Smooth muscle cell (in vitro differentiated cells): ENCODE data around the gene NPB. TPM values are rescaled to one million over a fixed set of nuclear protein-coding genes. Genes with fewer than 3 reads are reported as not detected.

Experiments used
- DNase-seq: peaks from one replicate; lab custom pipeline; 2025; ENCODE audit not compliant: unreplicated experiment; lab: John Stamatoyannopoulos, UW
- H2AFZ ChIP-seq: fragments of 200-600 bp; sonication (generic); 2 replicates; pipeline ENCODE4 v1.6.0; 2016; ENCODE audit warnings: antibody characterized with exemption, low read depth, mild to moderate bottlenecking
- H3F3A ChIP-seq: fragments of 200-600 bp; sonication (generic); 2 replicates; pipeline ENCODE4 v1.6.0; 2017; ENCODE audit warnings: antibody characterized with exemption, low read depth
- H3K27ac ChIP-seq: fragments of 200-600 bp; sonication (generic); 2 replicates; pipeline ENCODE4 v1.5.1; 2016; ENCODE audit warnings: low read depth, mild to moderate bottlenecking
- H3K27me3 ChIP-seq: fragments of 200-600 bp; sonication (generic); 2 replicates; pipeline ENCODE4 v1.6.1; 2016; ENCODE audit warnings: low read depth, mild to moderate bottlenecking
- H3K36me3 ChIP-seq: fragments of 200-600 bp; sonication (generic); 2 replicates; pipeline ENCODE4 v1.5.1; 2016; ENCODE audit warnings: low read depth
- H3K4me1 ChIP-seq: fragments of 200-600 bp; sonication (generic); 2 replicates; pipeline ENCODE4 v1.5.1; 2016; ENCODE audit warnings: low read depth
- H3K4me2 ChIP-seq: fragments of 200-600 bp; sonication (generic); 2 replicates; pipeline ENCODE4 v1.6.0; 2016; ENCODE audit warnings: mild to moderate bottlenecking
- H3K4me3 ChIP-seq: fragments of 200-600 bp; sonication (generic); 2 replicates; pipeline ENCODE4 v1.5.1; 2016; ENCODE audit warnings: mild to moderate bottlenecking
- H3K79me2 ChIP-seq: fragments of 200-600 bp; sonication (generic); 2 replicates; pipeline ENCODE4 v1.6.0; 2016; ENCODE audit warnings: low read depth, mild to moderate bottlenecking
- H3K9ac ChIP-seq: fragments of 200-600 bp; sonication (generic); 2 replicates; pipeline ENCODE4 v1.6.0; 2016; ENCODE audit warnings: low read depth
- H3K9me3 ChIP-seq: fragments of 200-600 bp; sonication (generic); replicated peaks from 2 replicates; pipeline ENCODE4 v1.5.1; 2016; ENCODE audit warnings: low read depth
- H4K20me1 ChIP-seq: fragments of 200-600 bp; sonication (generic); 2 replicates; pipeline ENCODE4 v1.6.0; 2016; ENCODE audit warnings: low read depth
- CTCF ChIP-seq: fragments of 200-600 bp; sonication (generic); IDR thresholded peaks from 2 replicates; pipeline ENCODE4 v1.5.1; 2017; ENCODE audit warnings: borderline replicate concordance, mild to moderate bottlenecking, antibody characterized with exemption; ENCODE audit not compliant: insufficient read depth, poor library complexity, severe bottlenecking
- WGBS: methylation state at CpG from one replicate; pipeline ENCODE4 v1.1.7; 2016; ENCODE audit warnings: low lambda C conversion rate; 5-methylcytosine and 5-hydroxymethylcytosine counted together
- polyA plus RNA-seq: library from polyadenylated mRNA; unstranded; fragments of >200 nt; fragmentation: Nextera tagmentation; extraction: Ambion mirVana; gene quantifications from 2 replicates; pipeline ENCODE4 v1.2.1, GENCODE V29; 2016
- total RNA-seq: library from RNA; depleted of rRNA; stranded (reverse); fragments of >200 nt; gene quantifications from 2 replicates; pipeline ENCODE4 v1.2.3, GENCODE V29; 2014

NPB gene
- total and polyA plus RNA-seq, 2 experiments from 2014 or later = 7.9 to 14.4 TPM

- H3K79me2 ChIP-seq = peaks cover 10% of the 10 kb centered on the region
- peak overlapping the region; percentile 62 for H3K9ac ChIP-seq
- no peaks in the 10 kb centered on the region for H3K36me3 ChIP-seq
- H3K27me3 ChIP-seq = no peaks in the 10 kb centered on the region
- H3K9me3 ChIP-seq = no peaks in the 10 kb centered on the region
- H3K4me2 ChIP-seq = peak overlapping the region; percentile 99
- peaks cover 4% of the 10 kb centered on the region for H3K4me1 ChIP-seq
- H3K4me3 ChIP-seq = peak overlapping the region; percentile 81
- 44% methylated on average over 22 of the region's 23 CpGs for WGBS
- DNase-seq = no peak
- H3K27ac ChIP-seq = no peak overlapping the region
- TF ChIP-seq CTCF = no peak
- H3F3A ChIP-seq = peaks cover 9% of the 10 kb centered on the region
- H2AFZ ChIP-seq = no peak overlapping the region
- peaks cover 43% of the 10 kb centered on the region for H4K20me1 ChIP-seq
Observed at GRCh38 chr17:81909966-81910839, 8.2 kb downstream of the NPB start.

DNA sequence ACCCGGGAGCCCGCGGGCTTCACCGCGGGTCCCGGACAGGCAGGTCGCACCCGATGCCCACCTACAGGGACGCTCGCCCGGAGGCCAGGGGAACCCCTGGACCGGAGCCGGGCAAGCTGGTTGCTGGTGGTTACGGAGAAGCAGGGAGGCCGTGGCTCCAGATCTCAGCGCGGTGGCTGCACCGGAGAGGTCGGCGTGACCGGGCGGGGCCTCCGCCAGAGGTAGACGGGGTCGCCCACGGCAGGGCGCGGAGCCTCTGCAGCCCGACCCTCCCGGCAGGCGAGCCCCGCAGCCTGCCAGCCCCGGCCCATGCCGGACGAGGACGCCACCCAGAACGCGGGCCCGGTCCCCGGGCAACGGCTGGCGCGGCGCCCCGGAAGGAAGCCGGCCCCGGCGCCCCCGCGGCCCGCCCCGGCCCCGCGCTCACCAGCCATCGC lies 8.8 kb downstream of the NPB start:
- Histone ChIP-seq H2AFZ (no peak overlapping the region), H3K27ac (no peak overlapping the region), H3K27me3 (no peaks in the 10 kb centered on the region), H3K4me3 (peak overlapping the region; percentile 81), H3K4me2 (peak overlapping the region; percentile 99), H3K4me1 (peaks cover 4% of the 10 kb centered on the region), H3K36me3 (no peaks in the 10 kb centered on the region), H3K79me2 (peaks cover 12% of the 10 kb centered on the region), H4K20me1 (peaks cover 46% of the 10 kb centered on the region), H3K9ac (peak overlapping the region; percentile 62), H3F3A (peaks cover 9% of the 10 kb centered on the region), H3K9me3 (no peaks in the 10 kb centered on the region)
- under 1% methylated on average over 41 of the region's 55 CpGs for WGBS
- TF ChIP-seq CTCF = no peak
- DNase-seq = no peak

DNA sequence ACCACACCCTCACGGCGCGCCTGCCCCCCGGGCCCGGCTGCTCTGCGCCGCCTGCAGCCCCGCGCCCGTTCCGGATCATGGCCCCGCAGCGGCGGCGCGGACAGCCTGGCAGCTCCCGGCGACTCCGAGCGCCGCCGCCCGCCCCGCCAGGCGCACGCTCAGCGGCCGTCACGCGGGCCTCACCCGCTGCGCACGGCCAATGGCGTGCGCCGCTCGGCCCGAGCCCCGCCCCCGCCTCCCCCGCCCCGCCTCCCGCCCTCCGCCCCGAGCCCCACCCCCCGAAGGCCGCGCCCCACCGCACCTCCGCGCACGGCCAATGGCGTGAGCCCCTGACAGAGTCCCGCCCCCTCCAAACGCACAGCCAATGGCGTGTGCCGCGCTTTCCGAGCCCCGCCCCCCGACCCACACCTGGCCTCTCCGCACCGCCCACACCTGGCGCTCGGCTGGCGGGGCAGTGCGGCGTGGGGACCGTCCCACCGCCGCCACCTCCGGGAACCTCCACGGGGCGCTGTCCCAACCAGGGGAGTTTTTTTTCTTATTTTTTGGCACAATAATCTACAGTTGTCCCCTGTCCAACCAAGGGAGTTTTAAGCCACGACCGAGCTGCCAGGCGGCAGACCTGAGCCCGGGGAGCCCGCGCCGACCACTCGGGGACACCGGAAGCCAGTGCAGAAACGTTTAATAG lies 9.4 kb downstream of the NPB start, which contains the start of gene PCYT2:
Gene PCYT2 (minus strand): TSS at position 123 of the 685 bp plus-strand sequence. CDS start 44 bp downstream, at position 79.
- peaks cover 9% of the 10 kb centered on the region for H3F3A ChIP-seq
- H2AFZ ChIP-seq = no peak within 1 kb of the TSS
- DNase-seq = peak; percentile 70
- no peaks in the 10 kb centered on the region for H3K27me3 ChIP-seq
- peak within 1 kb of the TSS; percentile 62 for H3K9ac ChIP-seq
- peaks cover 16% of the 10 kb centered on the region for H3K79me2 ChIP-seq
- TF ChIP-seq CTCF = peak; percentile 4
- H3K9me3 ChIP-seq = no peaks in the 10 kb centered on the region
- peaks cover 4% of the 10 kb centered on the region for H3K4me1 ChIP-seq
- H4K20me1 ChIP-seq = peaks cover 50% of the 10 kb centered on the region
- H3K27ac ChIP-seq = no peak within 1 kb of the TSS
- H3K36me3 ChIP-seq = no peaks in the 10 kb centered on the region
- 16% methylated on average over 32 of the region's 84 CpGs for WGBS
- H3K4me2 ChIP-seq = peak within 1 kb of the TSS; percentile 99
- peak within 1 kb of the TSS; percentile 81 for H3K4me3 ChIP-seq
